GM10847 (cell line): Measurements from ENCODE around the gene ACKR3.

Experiments
- POLR2A ChIP-seq: IDR thresholded peaks from 2 replicates; pipeline ENCODE4 v1.6.1; 2011; ENCODE audit not compliant: insufficient read length; ENCODE audit errors: extremely low read depth

Gene ACKR3

DNA sequence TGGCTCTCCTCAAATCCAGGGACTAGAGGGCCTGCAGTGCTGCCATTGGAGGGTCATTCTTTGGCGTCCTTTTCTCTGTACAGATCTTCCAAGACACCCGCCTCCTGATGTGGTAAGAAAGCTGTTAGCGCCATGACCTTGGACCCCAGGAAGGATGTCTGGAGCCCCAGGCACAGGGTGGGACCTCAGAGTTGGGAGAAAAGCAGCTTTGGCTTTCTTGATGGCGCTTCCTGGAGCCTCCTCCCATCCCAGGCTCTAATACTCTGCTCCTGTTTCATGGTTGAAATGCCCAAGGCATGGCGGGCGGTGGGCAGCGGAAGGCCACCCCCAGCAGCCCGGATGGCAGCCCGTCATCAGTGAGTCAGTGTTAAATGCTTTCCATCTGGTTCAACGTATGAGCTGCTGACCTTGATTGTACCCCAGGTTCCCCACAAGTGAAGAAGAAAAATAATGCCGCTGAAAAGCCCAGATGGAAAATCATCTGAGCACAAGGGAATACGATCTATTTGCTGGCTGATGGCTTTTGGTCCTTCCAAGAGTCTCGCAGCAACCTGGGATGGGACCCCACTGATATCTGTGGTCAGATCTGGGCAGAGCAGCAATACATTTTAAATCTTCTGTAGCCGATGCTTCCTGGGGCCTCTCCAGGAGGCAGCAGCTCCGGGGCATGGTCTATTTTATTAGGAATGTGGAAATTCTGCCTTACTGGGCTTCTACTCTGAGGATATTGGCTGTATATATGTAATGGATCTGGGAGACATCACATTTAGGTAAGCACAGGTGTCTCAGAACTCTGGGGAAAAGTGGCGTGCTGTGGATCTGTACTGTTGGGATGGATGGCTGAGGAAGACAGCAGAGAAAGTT, 15.1 kb downstream of the ACKR3 start:
- no peak for TF ChIP-seq POLR2A

DNA sequence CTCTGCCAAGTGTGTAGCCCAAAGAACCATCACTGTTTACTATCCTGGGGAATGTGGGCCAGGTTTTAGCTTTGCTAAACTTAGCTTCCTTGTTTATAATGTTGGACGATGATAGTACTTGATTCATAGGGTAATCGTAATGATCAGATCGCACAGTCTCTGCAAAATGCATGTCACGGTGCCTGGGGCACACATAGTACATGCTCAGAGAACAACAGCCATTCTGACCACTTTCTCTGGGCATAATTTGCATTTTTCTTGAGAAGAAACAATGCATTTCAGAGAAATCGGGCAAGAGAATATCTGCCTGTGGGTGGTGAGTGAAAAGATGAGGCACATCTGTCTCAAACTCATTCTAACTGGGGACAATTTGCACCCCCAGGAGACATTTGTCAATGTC, 16.3 kb downstream of the ACKR3 start:
- no peak for TF ChIP-seq POLR2A

DNA sequence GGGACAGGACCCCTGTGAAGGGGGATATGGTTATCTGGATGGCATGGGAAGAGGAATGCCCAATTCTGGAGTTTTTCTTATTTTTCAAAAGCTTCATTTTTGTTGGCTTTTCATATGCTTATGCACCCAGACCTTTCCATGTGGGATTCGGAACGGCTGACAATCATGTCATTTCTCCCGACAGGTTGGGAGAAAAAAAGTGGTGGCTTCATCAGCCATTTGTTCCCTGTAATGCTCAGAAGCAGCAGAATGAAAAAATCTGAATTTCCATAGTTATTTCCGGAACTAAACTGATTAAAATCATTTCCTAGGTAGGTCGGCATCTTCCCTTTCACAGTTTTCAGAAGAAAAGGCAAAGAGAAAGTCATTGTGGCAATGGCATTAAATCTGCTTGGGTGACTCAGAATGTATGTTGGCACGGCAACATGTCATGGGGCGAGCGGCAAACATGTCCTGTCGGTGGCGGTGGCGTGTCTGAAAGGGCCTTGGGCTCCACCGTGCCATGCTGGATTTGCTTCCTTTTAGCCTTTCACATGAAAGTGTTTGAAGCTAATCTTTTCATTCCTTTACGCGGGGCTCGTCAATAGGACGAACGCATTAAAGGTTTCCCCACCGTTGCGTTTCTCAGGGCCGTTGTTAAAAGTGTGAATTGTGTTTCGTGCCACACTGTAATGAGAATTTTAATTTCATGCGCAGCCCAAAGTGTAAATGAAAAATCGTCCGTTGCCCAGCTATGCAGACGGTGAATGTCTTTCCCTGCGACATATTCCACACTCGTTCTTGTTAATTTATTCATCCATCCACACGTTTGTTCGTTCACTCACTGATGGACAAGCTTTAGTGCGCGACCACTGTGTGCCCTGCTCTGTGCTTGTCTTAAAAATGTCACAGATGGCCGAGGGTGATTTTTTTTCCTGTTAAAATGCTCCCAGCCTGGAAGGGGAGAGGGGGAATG, 18.5 kb downstream of the ACKR3 start:
- no peak for TF ChIP-seq POLR2A

DNA sequence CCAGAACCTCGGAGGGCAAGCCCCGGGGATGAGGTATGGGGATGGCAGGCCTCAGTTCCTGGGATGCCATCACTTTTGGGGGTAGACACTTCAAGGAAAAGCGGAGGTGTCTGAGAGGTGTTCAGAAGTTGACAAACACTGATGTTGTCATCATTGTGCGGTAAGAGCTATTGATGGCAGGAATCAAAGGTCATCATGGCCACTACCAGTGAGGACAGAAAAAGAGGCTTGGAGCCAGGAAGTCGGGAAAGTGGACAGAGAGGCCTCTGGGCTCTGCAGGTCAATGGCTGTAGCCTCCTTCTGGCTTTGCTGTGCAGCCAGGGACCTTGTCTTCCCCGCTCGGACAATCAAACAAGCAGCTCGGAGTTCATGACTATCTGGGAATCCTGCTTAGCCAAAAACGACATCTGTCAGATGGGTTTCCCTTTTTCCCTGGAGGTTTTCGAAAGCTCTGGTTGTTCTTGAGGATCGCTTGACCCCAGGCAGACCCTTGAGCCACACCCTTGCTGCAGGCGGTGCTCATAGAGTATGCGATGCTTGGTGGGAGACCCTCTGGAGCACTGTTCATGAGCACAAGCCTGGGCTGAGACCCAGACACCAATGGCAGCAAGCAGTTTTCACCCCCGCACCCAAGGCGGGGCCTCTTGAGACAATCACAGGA, 19.4 kb downstream of the ACKR3 start:
- no peak for TF ChIP-seq POLR2A

DNA sequence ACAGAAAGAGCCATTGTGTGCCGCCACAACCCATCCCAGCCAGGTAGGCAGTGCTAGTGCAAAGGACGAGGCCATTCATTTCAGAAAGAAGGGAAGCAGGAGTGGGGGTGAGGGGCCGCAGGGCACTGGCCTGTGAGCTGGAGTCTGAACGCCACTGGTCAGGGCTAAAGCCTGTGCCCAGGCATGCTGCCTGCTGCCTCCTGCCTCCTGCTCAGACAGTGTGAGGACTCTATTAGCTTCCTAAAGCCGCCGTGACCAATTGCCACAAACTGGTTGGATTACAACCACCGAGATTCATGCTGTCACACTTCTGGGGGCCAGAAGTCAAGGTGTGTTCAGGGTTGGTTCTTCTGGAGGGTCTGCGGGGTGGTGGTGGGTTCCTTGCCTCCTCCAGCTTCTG, 21.2 kb downstream of the ACKR3 start:
- no peak for TF ChIP-seq POLR2A

- TF ChIP-seq POLR2A = no peak
Observed at GRCh38 chr2:236592821-236593220, 23.2 kb downstream of the ACKR3 start.

- no peak for TF ChIP-seq POLR2A
Observed at GRCh38 chr2:236593531-236593930, 23.9 kb downstream of the ACKR3 start.

DNA sequence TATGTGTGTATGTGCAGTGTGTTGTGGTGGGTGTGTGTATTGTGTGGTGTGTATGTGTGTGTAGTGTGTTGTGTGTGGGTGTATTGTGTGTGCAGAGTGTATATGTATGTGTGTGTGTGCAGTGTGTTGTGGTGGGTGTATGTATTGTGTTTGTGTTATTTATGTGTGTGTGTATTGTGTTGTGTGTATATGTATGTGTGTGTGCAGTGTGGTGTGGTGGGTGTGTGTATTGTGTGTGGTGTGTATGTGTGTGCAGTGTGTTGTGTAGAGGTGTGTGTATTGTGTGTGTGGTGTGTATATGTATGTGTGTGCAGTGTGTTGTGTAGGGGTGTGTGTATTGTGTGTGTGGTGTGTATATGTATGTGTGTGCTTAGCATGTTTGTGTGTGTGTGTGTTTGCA, 24.3 kb downstream of the ACKR3 start:
- TF ChIP-seq POLR2A = no peak

- TF ChIP-seq POLR2A = no peak
Observed at GRCh38 chr2:236597629-236598028, 28.0 kb downstream of the ACKR3 start.

- TF ChIP-seq POLR2A = no peak
Observed at GRCh38 chr2:236599059-236599458, 29.4 kb downstream of the ACKR3 start.

GRCh38 chr2:236600158-236600557, 30.5 kb downstream of the ACKR3 start:
- TF ChIP-seq POLR2A = no peak

GRCh38 chr2:236600892-236601291, 31.3 kb downstream of the ACKR3 start:
- no peak for TF ChIP-seq POLR2A

- no peak for TF ChIP-seq POLR2A
Observed at GRCh38 chr2:236601316-236602202, 31.9 kb downstream of the ACKR3 start.

DNA sequence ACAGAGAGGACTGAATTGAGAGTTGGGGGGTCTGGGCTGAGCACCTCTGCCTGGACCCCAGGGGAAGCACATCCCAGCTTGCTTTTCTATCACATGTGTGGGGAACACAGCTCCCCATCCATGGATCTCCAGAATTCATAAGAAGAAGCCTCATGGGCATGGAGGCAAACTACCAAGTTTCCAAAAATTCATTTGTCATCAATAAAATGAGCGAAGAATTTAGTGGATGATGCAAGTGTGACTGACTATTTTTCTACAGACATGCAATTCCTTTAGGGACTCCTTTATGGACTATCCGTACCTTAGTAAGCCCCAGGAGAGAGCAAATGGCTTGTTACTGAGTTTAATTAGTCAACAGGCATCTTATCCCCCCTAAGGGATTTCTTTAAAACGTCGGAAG, 33.1 kb downstream of the ACKR3 start:
- no peak for TF ChIP-seq POLR2A
